ENCODE measurements around the gene PKN3. TPM values are rescaled to one million over a fixed set of nuclear protein-coding genes. Genes with fewer than 3 reads are reported as not detected.

PKN3 gene
- total and polyA plus RNA-seq, 9 of the 15 experiments (the other 6 are each of a cell fraction or from before 2014, with no cell fraction given), result 0.82 to 49.2 (median 19.7) TPM

GRCh38 chr9:128688501-128689292 is 13.6 kb upstream of the PKN3 start, which contains the start of gene SET:
TSS of gene SET (plus strand) at chr9:128689222. CDS start at chr9:128689583, 361 bp downstream.
- Histone ChIP-seq H2AFZ (ENCODE audit: low read depth, low read length) (peak within 1 kb of the TSS; percentile 96), H3K79me2 (ENCODE audit: control insufficient read depth, insufficient read depth, low read length) (peaks cover 50% of the 10 kb centered on the region), H3K4me3 (peak within 1 kb of the TSS; percentile 71), H3K4me1 (replicated peaks in 1 of 2; ENCODE audit: control insufficient read depth in 2 of 2, insufficient read depth in 2 of 2, low read length in 2 of 2) (peaks cover 27 to 36% of the 10 kb centered on the region in 2 experiments), H3K9ac (ENCODE audit: insufficient read depth in 1 of 2, low read depth in 2 of 2, low read length in 2 of 2) (peak within 1 kb of the TSS; percentile 93 to 94), H3K9me3 (replicated peaks; ENCODE audit: control insufficient read depth, insufficient read depth, low read depth, low read length) (no peaks in the 10 kb centered on the region), H3K9me1 (ENCODE audit: control insufficient read depth, insufficient read depth, low read length) (no peaks in the 10 kb centered on the region), H4K20me1 (replicated peaks; ENCODE audit: control insufficient read depth, insufficient read depth, low read length) (peaks cover 14% of the 10 kb centered on the region), H3K27me3 (ENCODE audit: control insufficient read depth in 2 of 2, insufficient read depth in 2 of 2, low read length in 2 of 2) (no peaks in the 10 kb centered on the region), H3K36me3 (ENCODE audit: control insufficient read depth, insufficient read depth, low read length) (peaks cover 36% of the 10 kb centered on the region), H3K4me2 (ENCODE audit: insufficient read depth, low read length) (peak within 1 kb of the TSS; percentile 98), H3K27ac (ENCODE audit: extremely low read depth, low read depth, low read length) (peak within 1 kb of the TSS; percentile 89)
- CTCF ChIA-PET (ENCODE audit: low intra/inter-chr PET ratio), result interaction anchor here (0.8 kb wide), 1 partner anchor 33 kb away, joined by 3 read pairs; no protein-coding TSS in a partner anchor
- ATAC-seq (peak; percentile 95), DNase-seq (ENCODE audit: extremely low read depth in 1 of 4, low spot score in 3 of 4) (peak; percentile 99 to 100 (median 99)), FAIRE-seq (peak; percentile 73)
- POLR2A ChIA-PET, result interaction anchor here (0.6 to 2.0 kb wide), 9 partner anchors 9 to 917 kb away, joined by 3 to 10 read pairs (median 3); no protein-coding TSS in a partner anchor
- BruUV-seq (replicated peaks), result TSS peak; percentile 92
- in situ Hi-C loops (cut with MboI) (no loop called here), intact Hi-C loops (cut with micrococcal nuclease) (loop anchor here (1.0 to 10.0 kb wide), 3 partner anchors 32 to 494 kb away; partner anchors contain the start of genes CIZ1, DYNC2I2, GOLGA2 and SWI5)
- WGBS (ENCODE audit: insufficient coverage, low coverage, missing lambda C conversion rate), result 7% methylated on average over 77 of the region's 93 CpGs
- TF ChIP-seq ZNF23 (CRISPR knock-in tag; IDR thresholded peaks at IDR 0.05) (0 out of 2 replicates have a peak, but pooled peaks have one; percentile 36), ZNF311 (CRISPR knock-in tag; IDR thresholded peaks at IDR 0.05) (peak; percentile 73), RERE (CRISPR knock-in tag; IDR thresholded peaks at IDR 0.05; ENCODE audit: borderline replicate concordance) (no peak), HDAC3 (IDR thresholded peaks at IDR 0.05; ENCODE audit: borderline replicate concordance, partially characterized antibody) (no peak), ID3 (CRISPR knock-in tag; IDR thresholded peaks at IDR 0.05) (0 out of 2 replicates have a peak, but pooled peaks have one; percentile 44), ID3 (tag; IDR thresholded peaks at IDR 0.05) (peak; percentile 93), CHD2 (IDR thresholded peaks at IDR 0.05; ENCODE audit: low read depth, low read length) (peak; percentile 58)

Data from K562 (cell line).